BE2C (cell line): ENCODE measurements around the gene UCP3.

Experiments used
- DNase-seq: peaks from one replicate; pipeline ENCODE4 v3.0.0-alpha.2; 2020
- H3K27me3 ChIP-seq: fragments of 250-450 bp; sonication (Bioruptor Pico); 2 replicates; pipeline ENCODE4 v1.5.1; 2020; ENCODE audit warnings: mild to moderate bottlenecking
- H3K36me3 ChIP-seq: fragments of 250-450 bp; sonication (Bioruptor Pico); 2 replicates; pipeline ENCODE4 v1.5.1; 2020; ENCODE audit warnings: mild to moderate bottlenecking
- H3K4me1 ChIP-seq: fragments of 250-450 bp; sonication (Bioruptor Pico); 2 replicates; pipeline ENCODE4 v1.5.1; 2020
- H3K4me3 ChIP-seq: 2 replicates; pipeline ENCODE4 v1.5.1; 2011; ENCODE audit warnings: low read depth, low read length
- H3K9me3 ChIP-seq: fragments of 250-450 bp; sonication (Bioruptor Pico); 2 replicates; pipeline ENCODE4 v1.5.1; 2020
- CTCF ChIP-seq: IDR thresholded peaks from 2 replicates; pipeline ENCODE4 v1.5.1; 2012; ENCODE audit warnings: mild to moderate bottlenecking, low read depth, low read length

UCP3 gene

DNA sequence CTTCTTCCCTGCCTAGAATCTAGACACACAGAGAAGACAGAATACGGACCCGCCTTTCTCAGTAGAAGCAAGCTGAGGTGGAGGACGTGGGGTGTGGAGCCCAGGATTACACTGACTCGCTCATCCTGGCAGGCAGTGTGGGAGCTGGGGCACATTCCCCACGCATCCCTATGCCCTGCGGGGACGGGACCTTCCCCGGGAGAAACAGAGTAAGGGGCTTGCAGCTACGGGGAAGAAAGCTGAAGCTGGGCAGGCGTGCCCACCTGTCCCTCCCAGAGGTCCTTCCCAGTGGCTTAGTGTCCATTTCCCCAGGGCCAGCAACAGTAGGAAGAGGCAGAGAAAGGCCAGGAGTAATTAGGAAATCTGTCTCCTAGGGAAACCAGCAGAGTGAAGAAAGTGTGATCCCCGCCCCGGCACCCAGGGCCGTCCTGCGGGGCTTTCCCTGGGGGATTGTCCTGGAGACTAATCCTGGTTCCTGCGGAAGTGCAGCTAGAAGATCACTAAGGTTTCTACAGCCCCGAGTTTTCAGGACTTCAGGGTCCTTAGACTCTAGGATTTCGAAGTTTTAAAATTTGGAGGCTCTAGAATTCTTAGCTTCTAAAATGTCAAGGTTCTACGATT lies 50.3 kb downstream of the UCP3 start:
- Histone ChIP-seq H3K4me3 (no peak overlapping the region), H3K4me1 (no peaks in the 10 kb centered on the region), H3K27me3 (no peaks in the 10 kb centered on the region), H3K9me3 (no peaks in the 10 kb centered on the region), H3K36me3 (no peaks in the 10 kb centered on the region)
- TF ChIP-seq CTCF: no peak
- no peak for DNase-seq

GRCh38 chr11:73957654-73958361 lies 51.1 kb downstream of the UCP3 start:
- TF ChIP-seq CTCF: no peak
- no peaks in the 10 kb centered on the region for H3K9me3 ChIP-seq
- no peaks in the 10 kb centered on the region for H3K4me1 ChIP-seq
- H3K4me3 ChIP-seq: no peak overlapping the region
- DNase-seq: no peak
- H3K27me3 ChIP-seq: no peaks in the 10 kb centered on the region
- H3K36me3 ChIP-seq: no peaks in the 10 kb centered on the region

DNA sequence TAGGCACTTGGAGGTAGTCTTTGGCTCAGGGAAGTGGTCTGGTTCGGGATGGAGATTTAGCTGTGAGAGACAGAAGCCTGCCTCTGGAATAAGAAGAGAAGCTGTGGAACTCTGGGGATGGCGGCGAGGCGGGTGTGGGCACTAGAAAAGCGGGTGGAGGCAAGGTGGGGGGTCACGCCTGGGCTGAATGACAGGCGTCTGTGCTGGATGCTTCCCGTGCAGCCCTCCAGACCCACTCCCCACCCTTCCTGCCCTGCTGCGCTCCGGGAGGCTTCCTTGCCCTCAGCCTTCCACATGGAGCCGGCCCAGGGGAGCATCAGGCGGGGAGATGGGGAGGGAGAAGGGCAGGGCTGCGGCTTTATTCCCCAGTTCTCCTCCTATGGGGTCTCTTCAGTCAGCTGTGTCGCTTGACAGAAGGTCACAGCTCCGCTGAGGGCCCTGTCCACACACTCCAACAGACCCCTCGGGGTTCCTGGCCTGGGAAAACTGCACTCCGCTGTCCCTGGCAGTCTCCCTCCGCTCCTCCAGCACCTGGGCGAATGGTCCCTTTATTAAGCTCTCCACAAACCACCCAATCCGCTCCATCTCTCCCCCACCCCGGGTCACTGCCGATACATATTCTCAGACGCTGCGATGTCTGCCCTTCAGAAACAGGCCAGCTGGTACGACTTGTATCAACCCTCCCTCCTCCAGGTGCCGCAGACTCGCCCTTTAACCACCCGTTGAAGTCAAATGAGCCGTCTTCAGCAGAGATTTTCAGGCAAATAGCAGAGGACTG lies 51.8 kb downstream of the UCP3 start:
- Histone ChIP-seq H3K4me1 (no peaks in the 10 kb centered on the region), H3K4me3 (no peak overlapping the region), H3K27me3 (no peaks in the 10 kb centered on the region), H3K9me3 (no peaks in the 10 kb centered on the region), H3K36me3 (no peaks in the 10 kb centered on the region)
- TF ChIP-seq CTCF: no peak
- DNase-seq: no peak

- H3K36me3 ChIP-seq: no peaks in the 10 kb centered on the region
- H3K4me1 ChIP-seq: no peaks in the 10 kb centered on the region
- H3K4me3 ChIP-seq: no peak overlapping the region
- H3K9me3 ChIP-seq: no peaks in the 10 kb centered on the region
- DNase-seq: no peak
- no peak for TF ChIP-seq CTCF
- H3K27me3 ChIP-seq: no peaks in the 10 kb centered on the region
Observed at GRCh38 chr11:73951797-73952196, 57.1 kb downstream of the UCP3 start.

DNA sequence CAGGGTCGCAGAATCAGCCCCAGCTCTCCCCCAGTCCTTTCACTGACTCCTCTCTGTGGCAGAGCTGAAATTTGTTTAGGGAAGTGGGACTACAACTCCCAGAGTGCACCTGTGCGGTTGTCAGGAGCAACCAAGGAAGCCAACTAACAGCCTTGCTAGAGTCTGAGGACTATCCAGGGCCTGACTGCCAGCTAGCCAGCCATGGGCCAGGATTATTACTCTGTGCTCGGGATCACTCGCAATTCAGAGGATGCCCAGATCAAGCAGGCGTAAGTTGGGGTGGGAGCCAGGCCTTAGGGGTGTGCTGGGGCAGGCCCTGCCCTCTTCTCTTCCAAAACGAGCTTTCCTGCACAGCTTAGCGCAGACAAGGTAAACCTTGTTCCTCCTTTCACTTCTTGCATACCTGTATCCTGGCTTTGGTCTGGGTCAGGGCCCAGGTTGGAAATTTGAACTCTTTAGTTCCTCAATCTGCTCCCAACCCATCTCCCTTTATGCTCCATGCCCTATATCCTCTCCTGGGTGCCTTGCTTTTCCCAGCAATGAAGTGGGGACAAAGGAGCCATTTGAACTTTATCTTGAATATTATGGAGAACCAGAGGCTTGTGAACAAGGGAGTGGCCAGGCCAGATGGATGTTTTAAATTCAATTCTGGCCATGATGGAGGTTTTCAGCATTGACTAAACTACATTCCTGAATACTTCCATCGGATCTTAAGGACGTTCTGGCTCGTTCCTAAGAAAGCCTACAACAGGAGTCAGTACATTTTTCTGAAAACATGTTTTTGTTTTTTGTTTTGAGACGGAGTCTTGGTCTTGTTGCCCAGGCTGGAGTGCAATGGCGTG lies 57.8 kb downstream of the UCP3 start, which contains the start of gene DNAJB13:
Gene DNAJB13 (plus strand): TSS at position 158 of the 842 bp plus-strand sequence. CDS start 44 bp downstream, at position 202.
- DNase-seq: peak; percentile 67
- TF ChIP-seq CTCF: no peak

More for the DNA sequence above, 57.8 kb downstream of the UCP3 start, which contains the start of gene DNAJB13:
- Histone ChIP-seq H3K4me3 (no peak within 1 kb of the TSS), H3K27me3 (no peaks in the 10 kb centered on the region), H3K9me3 (no peaks in the 10 kb centered on the region), H3K4me1 (no peaks in the 10 kb centered on the region), H3K36me3 (no peaks in the 10 kb centered on the region)
